GM19372 (cell line): ENCODE data around the gene PCDH19.

Experiments
- ATAC-seq: cut with Tn5 transposase; IDR thresholded peaks from one replicate; pipeline ENCODE4 v1.9.1; 2021; ENCODE audit warnings: mild to moderate bottlenecking, low read depth, moderate library complexity; ENCODE audit not compliant: unreplicated experiment

PCDH19 gene

DNA sequence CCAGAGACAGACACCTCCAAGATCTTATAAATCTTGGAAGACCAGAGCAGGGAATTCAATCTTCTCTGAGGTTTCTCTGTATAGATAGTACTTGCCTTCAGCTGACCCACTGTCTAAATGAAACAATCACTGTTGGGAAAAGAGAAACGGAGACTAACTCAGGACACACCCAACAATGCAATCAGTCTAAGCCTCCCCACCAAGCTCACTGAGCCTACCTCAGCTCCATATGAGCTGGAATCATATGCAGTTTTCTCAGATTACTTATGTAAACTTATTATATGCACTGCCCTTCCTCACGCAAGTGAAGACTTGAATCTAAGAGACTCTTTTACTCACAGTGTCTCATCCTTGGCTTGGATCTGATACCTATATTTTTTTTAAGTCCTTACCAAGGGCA lies 110.5 kb downstream of the PCDH19 start:
- no peak for ATAC-seq

GRCh38 chrX:100297728-100298127 lies 112.3 kb downstream of the PCDH19 start:
- ATAC-seq = no peak

DNA sequence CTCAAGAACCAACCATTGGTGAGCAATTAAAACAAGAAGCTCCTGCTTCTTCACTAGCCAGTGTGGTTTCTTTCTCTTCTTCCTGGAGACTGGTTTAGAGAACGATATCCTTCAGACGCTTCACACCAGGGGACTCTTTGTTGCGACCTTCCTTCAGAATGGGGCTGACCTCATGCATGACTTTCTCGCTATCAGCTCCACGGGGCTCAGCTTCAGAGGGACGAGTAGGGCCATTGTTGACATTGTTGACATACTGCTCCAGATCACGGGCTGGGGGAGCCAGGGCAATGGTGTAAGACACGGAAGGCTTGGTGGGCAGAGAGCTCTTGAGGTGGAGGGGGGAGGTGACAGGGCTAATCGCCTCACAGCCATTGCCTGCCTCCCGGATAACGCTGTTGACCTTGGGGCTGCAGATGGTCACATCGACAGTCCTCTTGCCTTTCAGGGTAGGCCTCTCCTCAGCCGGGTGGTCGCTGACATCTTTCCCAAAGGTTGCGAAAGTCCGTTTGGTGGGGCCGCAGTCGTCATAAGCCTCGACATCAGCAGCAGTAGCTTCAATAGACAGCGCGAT lies 113.8 kb downstream of the PCDH19 start:
- ATAC-seq = no peak

- no peak for ATAC-seq
Observed at GRCh38 chrX:100294965-100295364, 115.1 kb downstream of the PCDH19 start.

- no peak for ATAC-seq
Observed at GRCh38 chrX:100289066-100289558, 121.0 kb downstream of the PCDH19 start.

DNA sequence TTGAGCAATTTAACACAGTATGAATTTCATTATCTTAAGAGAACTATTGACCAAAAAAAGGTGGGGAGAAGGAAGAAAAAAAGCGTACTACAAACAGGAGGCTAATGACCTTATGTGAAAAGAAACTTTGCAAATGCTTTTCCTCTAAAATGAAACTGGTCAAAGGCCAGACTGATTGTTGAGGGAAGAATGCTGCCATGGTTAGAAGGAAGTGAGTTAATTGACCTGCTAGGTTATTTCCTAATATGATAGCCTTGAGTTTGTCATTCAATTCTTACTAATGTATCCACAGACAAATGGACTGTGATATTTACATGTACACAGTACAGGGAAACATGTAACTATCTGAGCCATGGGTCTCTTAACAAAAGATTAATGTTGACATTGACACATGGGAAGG lies 132.8 kb downstream of the PCDH19 start:
- ATAC-seq = no peak

DNA sequence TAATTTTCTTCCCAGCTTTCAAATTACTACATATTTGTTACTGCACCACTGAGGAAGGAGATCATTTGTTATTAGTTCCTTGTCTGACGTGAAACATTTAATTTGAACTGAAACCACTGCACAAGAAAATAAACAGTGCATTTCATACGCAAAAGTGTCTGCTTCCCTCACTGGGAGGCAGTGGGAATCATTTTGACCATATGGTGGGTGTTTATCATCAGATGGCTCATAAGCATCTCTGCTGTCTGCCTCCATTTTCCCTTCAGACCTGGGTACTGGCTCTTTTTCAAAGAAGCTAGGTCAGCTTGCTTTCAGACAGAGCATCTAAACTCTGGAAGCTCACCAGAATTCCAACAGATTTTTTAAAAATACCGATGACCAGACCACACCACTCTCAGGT lies 135.2 kb downstream of the PCDH19 start:
- ATAC-seq = no peak

GRCh38 chrX:100265179-100265578 lies 144.9 kb downstream of the PCDH19 start:
- ATAC-seq = no peak

- ATAC-seq = no peak
Observed at GRCh38 chrX:100264200-100264599, 145.9 kb downstream of the PCDH19 start.

GRCh38 chrX:100263650-100264049 lies 146.4 kb downstream of the PCDH19 start:
- no peak for ATAC-seq

- no peak for ATAC-seq
Observed at GRCh38 chrX:100248885-100249493, 161.1 kb downstream of the PCDH19 start.

GRCh38 chrX:100247826-100248225 lies 162.2 kb downstream of the PCDH19 start:
- ATAC-seq = no peak

GRCh38 chrX:100244681-100245080 lies 165.4 kb downstream of the PCDH19 start:
- no peak for ATAC-seq
